SK-N-SH treated with all-trans-retinoic acid at 6 μM for 48 hours (cell line): Measurements from ENCODE around the gene AMIGO1.
A peak's percentile ranks its signal among the peaks of the same experiment; 100 is the strongest.

Experiments used
- ATAC-seq: fragments of 200-7000 bp; cut with Tn5 transposase; 3 replicates; pipeline ENCODE4 v1.9.1; 2020; ENCODE audit warnings: mild to moderate bottlenecking, moderate library complexity
- ARNTL ChIP-seq: fragments of 450-650 bp; formaldehyde crosslinking; IDR thresholded peaks from 2 replicates; pipeline ENCODE4 v1.5.0; 2020; ENCODE audit warnings: low read depth, mild to moderate bottlenecking, moderate library complexity, borderline replicate concordance
- BACH2 ChIP-seq: fragments of 250-450 bp; sonication (Bioruptor Pico); IDR thresholded peaks from 2 replicates; pipeline ENCODE4 v1.9.0; 2021; ENCODE audit warnings: mild to moderate bottlenecking, borderline replicate concordance
- CSDC2 ChIP-seq: fragments of 250-450 bp; sonication (Bioruptor Pico); IDR thresholded peaks from 2 replicates; pipeline ENCODE4 v1.5.0; 2020; ENCODE audit warnings: mild to moderate bottlenecking, moderate library complexity
- ESRRG ChIP-seq: fragments of 250-450 bp; sonication (Bioruptor Pico); IDR thresholded peaks from 2 replicates; pipeline ENCODE4 v1.6.1; 2021; ENCODE audit warnings: mild to moderate bottlenecking
- OSR1 ChIP-seq: fragments of 250-450 bp; sonication (Bioruptor Pico); IDR thresholded peaks from 2 replicates; pipeline ENCODE4 v1.8.0; 2022; ENCODE audit warnings: moderate library complexity, mild to moderate bottlenecking, inconsistent platforms
- POU6F1 ChIP-seq: fragments of 250-450 bp; sonication (Bioruptor Pico); IDR thresholded peaks from 2 replicates; pipeline ENCODE4 v1.8.0; 2021; ENCODE audit warnings: low read depth, mild to moderate bottlenecking, moderate library complexity, borderline replicate concordance
- PPARA ChIP-seq: fragments of 250-450 bp; sonication (Bioruptor Pico); IDR thresholded peaks from 2 replicates; pipeline ENCODE4 v1.5.0; 2020; ENCODE audit warnings: mild to moderate bottlenecking, borderline replicate concordance
- RARB ChIP-seq: fragments of 250-450 bp; sonication (Bioruptor Pico); IDR thresholded peaks from 2 replicates; pipeline ENCODE4 v1.8.0; 2021; ENCODE audit warnings: mild to moderate bottlenecking, moderate library complexity
- SNAI2 ChIP-seq: fragments of 250-450 bp; sonication (Bioruptor Pico); IDR thresholded peaks from 2 replicates; pipeline ENCODE4 v1.5.0; 2020; ENCODE audit warnings: mild to moderate bottlenecking, moderate library complexity
- TCF4 ChIP-seq: fragments of 250-450 bp; sonication (Bioruptor Pico); IDR thresholded peaks from 2 replicates; pipeline ENCODE4 v1.8.0; 2021; ENCODE audit warnings: mild to moderate bottlenecking, moderate library complexity, borderline replicate concordance
- TOX ChIP-seq: fragments of 250-450 bp; sonication (Bioruptor Pico); IDR thresholded peaks from 2 replicates; pipeline ENCODE4 v1.8.0; 2021; ENCODE audit warnings: mild to moderate bottlenecking, moderate library complexity, borderline replicate concordance
- ZC3H10 ChIP-seq: fragments of 250-450 bp; sonication (Bioruptor Pico); IDR thresholded peaks from 2 replicates; pipeline ENCODE4 v1.5.1; 2021; ENCODE audit warnings: mild to moderate bottlenecking, moderate library complexity
- ZFP3 ChIP-seq: fragments of 250-450 bp; sonication (Bioruptor Pico); IDR thresholded peaks from 2 replicates; pipeline ENCODE4 v1.5.0; 2020; ENCODE audit warnings: mild to moderate bottlenecking, moderate library complexity
- ZFP30 ChIP-seq: fragments of 450-650 bp; formaldehyde crosslinking; IDR thresholded peaks from 2 replicates; pipeline ENCODE4 v1.5.0; 2022; ENCODE audit warnings: mild to moderate bottlenecking, moderate library complexity
- ZNF565 ChIP-seq: fragments of 450-650 bp; formaldehyde crosslinking; conservative IDR thresholded peaks from 2 replicates; pipeline ENCODE4 v1.5.0; 2020; ENCODE audit warnings: low read depth, mild to moderate bottlenecking, moderate library complexity
- ZNF70 ChIP-seq: fragments of 450-650 bp; formaldehyde crosslinking; IDR thresholded peaks from 2 replicates; pipeline ENCODE4 v1.5.0; 2020; ENCODE audit warnings: mild to moderate bottlenecking, moderate library complexity
- ZNF8 ChIP-seq: fragments of 450-650 bp; formaldehyde crosslinking; IDR thresholded peaks from 2 replicates; pipeline ENCODE4 v1.5.0; 2020; ENCODE audit warnings: mild to moderate bottlenecking, moderate library complexity
- TF ChIP-seq, protein P1 (sequence below): fragments of 250-450 bp; sonication (Bioruptor Pico); IDR thresholded peaks from 2 replicates; pipeline ENCODE4 v1.5.1; 2020; ENCODE audit warnings: low read depth, mild to moderate bottlenecking, moderate library complexity
- TF ChIP-seq, protein P2 (sequence below): fragments of 250-450 bp; sonication (Bioruptor Pico); IDR thresholded peaks from 2 replicates; pipeline ENCODE4 v1.8.0; 2020; ENCODE audit warnings: mild to moderate bottlenecking, moderate library complexity, borderline replicate concordance
- TF ChIP-seq, protein P3 (sequence below): fragments of 250-450 bp; sonication (Bioruptor Pico); IDR thresholded peaks from 2 replicates; pipeline ENCODE4 v1.5.0; 2020; ENCODE audit warnings: mild to moderate bottlenecking, moderate library complexity
- TF ChIP-seq, protein P4 (sequence below): fragments of 250-450 bp; sonication (Bioruptor Pico); IDR thresholded peaks from 2 replicates; pipeline ENCODE4 v1.5.1; 2021; ENCODE audit warnings: mild to moderate bottlenecking, moderate library complexity

Gene AMIGO1

GRCh38 chr1:109478806-109479205 is 30.7 kb downstream of the AMIGO1 start:
- no peak for TF ChIP-seq ARNTL (CRISPR knock-in tag)
- no peak for TF ChIP-seq OSR1
- TF ChIP-seq, protein P1, sequence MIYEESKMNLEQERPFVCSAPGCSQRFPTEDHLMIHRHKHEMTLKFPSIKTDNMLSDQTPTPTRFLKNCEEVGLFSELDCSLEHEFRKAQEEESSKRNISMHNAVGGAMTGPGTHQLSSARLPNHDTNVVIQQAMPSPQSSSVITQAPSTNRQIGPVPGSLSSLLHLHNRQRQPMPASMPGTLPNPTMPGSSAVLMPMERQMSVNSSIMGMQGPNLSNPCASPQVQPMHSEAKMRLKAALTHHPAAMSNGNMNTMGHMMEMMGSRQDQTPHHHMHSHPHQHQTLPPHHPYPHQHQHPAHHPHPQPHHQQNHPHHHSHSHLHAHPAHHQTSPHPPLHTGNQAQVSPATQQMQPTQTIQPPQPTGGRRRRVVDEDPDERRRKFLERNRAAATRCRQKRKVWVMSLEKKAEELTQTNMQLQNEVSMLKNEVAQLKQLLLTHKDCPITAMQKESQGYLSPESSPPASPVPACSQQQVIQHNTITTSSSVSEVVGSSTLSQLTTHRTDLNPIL (CRISPR knock-in tag), result no peak
- TF ChIP-seq PPARA (CRISPR knock-in tag), result no peak
- TF ChIP-seq RARB (CRISPR knock-in tag), result no peak
- TF ChIP-seq BACH2, result no peak
- TF ChIP-seq ZFP3, result no peak
- TF ChIP-seq ZNF565 (CRISPR knock-in tag), result no peak
- no peak for TF ChIP-seq TOX (CRISPR knock-in tag)
- TF ChIP-seq ESRRG, result no peak
- TF ChIP-seq ZNF8 (CRISPR knock-in tag), result no peak
- TF ChIP-seq CSDC2 (CRISPR knock-in tag), result no peak
- TF ChIP-seq, all 23 proteins: peak for 0
- ATAC-seq, result no peak

- no peak for TF ChIP-seq BACH2
- no peak for TF ChIP-seq ZNF8 (CRISPR knock-in tag)
- no peak for TF ChIP-seq RARB (CRISPR knock-in tag)
- no peak for TF ChIP-seq ZFP30 (CRISPR knock-in tag)
- TF ChIP-seq POU6F1, result no peak
- TF ChIP-seq TCF4 (CRISPR knock-in tag), result no peak
- no peak for TF ChIP-seq ZC3H10 (CRISPR knock-in tag)
- TF ChIP-seq, protein P1 (CRISPR knock-in tag), result no peak
- TF ChIP-seq ZNF70 (CRISPR knock-in tag), result no peak
- no peak for TF ChIP-seq ESRRG
- TF ChIP-seq, protein P2, sequence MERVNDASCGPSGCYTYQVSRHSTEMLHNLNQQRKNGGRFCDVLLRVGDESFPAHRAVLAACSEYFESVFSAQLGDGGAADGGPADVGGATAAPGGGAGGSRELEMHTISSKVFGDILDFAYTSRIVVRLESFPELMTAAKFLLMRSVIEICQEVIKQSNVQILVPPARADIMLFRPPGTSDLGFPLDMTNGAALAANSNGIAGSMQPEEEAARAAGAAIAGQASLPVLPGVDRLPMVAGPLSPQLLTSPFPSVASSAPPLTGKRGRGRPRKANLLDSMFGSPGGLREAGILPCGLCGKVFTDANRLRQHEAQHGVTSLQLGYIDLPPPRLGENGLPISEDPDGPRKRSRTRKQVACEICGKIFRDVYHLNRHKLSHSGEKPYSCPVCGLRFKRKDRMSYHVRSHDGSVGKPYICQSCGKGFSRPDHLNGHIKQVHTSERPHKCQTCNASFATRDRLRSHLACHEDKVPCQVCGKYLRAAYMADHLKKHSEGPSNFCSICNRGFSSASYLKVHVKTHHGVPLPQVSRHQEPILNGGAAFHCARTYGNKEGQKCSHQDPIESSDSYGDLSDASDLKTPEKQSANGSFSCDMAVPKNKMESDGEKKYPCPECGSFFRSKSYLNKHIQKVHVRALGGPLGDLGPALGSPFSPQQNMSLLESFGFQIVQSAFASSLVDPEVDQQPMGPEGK (CRISPR knock-in tag), result no peak
- TF ChIP-seq SNAI2 (CRISPR knock-in tag), result no peak
- TF ChIP-seq PPARA (CRISPR knock-in tag), result no peak
- no peak for TF ChIP-seq TOX (CRISPR knock-in tag)
- TF ChIP-seq, protein P3, sequence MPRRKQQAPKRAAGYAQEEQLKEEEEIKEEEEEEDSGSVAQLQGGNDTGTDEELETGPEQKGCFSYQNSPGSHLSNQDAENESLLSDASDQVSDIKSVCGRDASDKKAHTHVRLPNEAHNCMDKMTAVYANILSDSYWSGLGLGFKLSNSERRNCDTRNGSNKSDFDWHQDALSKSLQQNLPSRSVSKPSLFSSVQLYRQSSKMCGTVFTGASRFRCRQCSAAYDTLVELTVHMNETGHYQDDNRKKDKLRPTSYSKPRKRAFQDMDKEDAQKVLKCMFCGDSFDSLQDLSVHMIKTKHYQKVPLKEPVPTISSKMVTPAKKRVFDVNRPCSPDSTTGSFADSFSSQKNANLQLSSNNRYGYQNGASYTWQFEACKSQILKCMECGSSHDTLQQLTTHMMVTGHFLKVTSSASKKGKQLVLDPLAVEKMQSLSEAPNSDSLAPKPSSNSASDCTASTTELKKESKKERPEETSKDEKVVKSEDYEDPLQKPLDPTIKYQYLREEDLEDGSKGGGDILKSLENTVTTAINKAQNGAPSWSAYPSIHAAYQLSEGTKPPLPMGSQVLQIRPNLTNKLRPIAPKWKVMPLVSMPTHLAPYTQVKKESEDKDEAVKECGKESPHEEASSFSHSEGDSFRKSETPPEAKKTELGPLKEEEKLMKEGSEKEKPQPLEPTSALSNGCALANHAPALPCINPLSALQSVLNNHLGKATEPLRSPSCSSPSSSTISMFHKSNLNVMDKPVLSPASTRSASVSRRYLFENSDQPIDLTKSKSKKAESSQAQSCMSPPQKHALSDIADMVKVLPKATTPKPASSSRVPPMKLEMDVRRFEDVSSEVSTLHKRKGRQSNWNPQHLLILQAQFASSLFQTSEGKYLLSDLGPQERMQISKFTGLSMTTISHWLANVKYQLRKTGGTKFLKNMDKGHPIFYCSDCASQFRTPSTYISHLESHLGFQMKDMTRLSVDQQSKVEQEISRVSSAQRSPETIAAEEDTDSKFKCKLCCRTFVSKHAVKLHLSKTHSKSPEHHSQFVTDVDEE (CRISPR knock-in tag), result no peak
- TF ChIP-seq, protein P4, sequence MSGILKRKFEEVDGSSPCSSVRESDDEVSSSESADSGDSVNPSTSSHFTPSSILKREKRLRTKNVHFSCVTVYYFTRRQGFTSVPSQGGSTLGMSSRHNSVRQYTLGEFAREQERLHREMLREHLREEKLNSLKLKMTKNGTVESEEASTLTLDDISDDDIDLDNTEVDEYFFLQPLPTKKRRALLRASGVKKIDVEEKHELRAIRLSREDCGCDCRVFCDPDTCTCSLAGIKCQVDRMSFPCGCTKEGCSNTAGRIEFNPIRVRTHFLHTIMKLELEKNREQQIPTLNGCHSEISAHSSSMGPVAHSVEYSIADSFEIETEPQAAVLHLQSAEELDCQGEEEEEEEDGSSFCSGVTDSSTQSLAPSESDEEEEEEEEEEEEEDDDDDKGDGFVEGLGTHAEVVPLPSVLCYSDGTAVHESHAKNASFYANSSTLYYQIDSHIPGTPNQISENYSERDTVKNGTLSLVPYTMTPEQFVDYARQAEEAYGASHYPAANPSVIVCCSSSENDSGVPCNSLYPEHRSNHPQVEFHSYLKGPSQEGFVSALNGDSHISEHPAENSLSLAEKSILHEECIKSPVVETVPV (CRISPR knock-in tag), result no peak
- peak; percentile 35; the same call in 2 of the 3 replicates for ATAC-seq
Measured at GRCh38 chr1:109477821-109478220, 31.7 kb downstream of the AMIGO1 start.
